Measurements from ENCODE around the gene DAO.

GRCh38 chr12:108948367-108948766 is 68.5 kb downstream of the DAO start:
- TF ChIP-seq CTCF (IDR thresholded peaks at IDR 0.05), result no peak
- no peak for TF ChIP-seq POLR2A (IDR thresholded peaks at IDR 0.05)

All from ovary (tissue), 3 donors.